ENCODE measurements around the gene WDFY2. TPM values are rescaled to one million over a fixed set of nuclear protein-coding genes. Genes with fewer than 3 reads are reported as not detected.

Gene WDFY2
- total RNA-seq, 1 donor from 2014 or later = 20.8 TPM

DNA sequence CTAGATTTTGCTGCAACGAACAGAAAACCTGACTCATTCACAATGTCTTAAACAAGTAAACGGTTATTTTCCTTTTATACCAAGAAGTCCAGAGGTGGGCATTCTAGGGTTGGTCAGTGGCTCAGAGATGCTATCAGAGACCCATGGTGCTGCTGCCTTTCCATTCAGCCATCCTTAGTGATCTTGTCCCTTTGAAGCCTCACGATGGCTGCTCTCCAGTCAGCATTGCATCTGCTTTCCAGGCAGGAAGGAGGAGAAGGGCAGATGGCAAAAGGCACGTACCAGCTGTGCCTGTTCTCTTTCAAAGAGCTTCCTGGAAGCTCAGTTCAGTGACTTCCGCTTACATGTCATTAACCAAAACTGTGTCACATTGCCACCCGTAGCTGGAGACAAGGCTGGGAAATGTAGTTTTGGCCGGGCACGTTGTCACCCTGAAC, 30.1 kb downstream of the WDFY2 start:
- Mint-ChIP-seq H3K36me3 (ENCODE audit: low read depth) (peaks cover 4% of the 10 kb centered on the region), H3K27ac (peak overlapping the region; percentile 97), H3K4me3 (peak overlapping the region; percentile 90), H3K4me1 (peaks cover 58% of the 10 kb centered on the region), H3K9me3 (no peaks in the 10 kb centered on the region), H3K27me3 (no peaks in the 10 kb centered on the region)
- CTCF ChIA-PET = interaction anchor here (0.6 to 1.3 kb wide), 4 partner anchors 10 to 184 kb away, joined by 3 to 5 read pairs (median 4); no protein-coding TSS in a partner anchor
- TF ChIP-seq, protein P1, sequence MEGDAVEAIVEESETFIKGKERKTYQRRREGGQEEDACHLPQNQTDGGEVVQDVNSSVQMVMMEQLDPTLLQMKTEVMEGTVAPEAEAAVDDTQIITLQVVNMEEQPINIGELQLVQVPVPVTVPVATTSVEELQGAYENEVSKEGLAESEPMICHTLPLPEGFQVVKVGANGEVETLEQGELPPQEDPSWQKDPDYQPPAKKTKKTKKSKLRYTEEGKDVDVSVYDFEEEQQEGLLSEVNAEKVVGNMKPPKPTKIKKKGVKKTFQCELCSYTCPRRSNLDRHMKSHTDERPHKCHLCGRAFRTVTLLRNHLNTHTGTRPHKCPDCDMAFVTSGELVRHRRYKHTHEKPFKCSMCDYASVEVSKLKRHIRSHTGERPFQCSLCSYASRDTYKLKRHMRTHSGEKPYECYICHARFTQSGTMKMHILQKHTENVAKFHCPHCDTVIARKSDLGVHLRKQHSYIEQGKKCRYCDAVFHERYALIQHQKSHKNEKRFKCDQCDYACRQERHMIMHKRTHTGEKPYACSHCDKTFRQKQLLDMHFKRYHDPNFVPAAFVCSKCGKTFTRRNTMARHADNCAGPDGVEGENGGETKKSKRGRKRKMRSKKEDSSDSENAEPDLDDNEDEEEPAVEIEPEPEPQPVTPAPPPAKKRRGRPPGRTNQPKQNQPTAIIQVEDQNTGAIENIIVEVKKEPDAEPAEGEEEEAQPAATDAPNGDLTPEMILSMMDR (IDR thresholded peaks at IDR 0.05) = no peak
- intact Hi-C loops (cut with micrococcal nuclease) = loop anchor here (1.0 to 2.0 kb wide), 3 partner anchors 30 to 161 kb away; partner anchors contain the start of genes INTS6 and WDFY2
- ATAC-seq (ENCODE audit: low read depth) (peak; percentile 86), DNase-seq (no peak)
- POLR2A ChIA-PET = interaction anchor here (0.6 to 10.2 kb wide), 11 partner anchors 9 to 184 kb away, joined by 3 to 114 read pairs (median 4); partner anchors contain the start of genes INTS6 and WDFY2

DNA sequence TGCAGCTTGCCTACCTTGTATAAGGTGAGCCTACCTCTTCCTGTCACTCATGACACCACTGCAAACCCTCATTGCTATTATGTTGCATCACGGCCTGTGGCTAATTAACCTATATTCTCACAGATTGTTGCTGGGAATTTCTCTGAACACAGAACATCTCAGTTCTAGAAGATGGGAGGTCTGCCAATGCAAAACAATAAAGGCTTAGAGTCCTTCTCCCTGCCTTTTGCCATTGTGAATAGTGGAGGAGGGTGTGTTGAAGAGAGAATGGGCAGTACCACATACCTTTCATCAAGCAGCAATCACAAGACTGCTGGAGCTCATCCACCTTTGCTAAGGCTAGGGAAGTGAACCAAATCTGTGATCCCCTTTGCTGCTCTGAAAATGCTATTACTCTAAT, 34.4 kb downstream of the WDFY2 start:
- H3K4me1 Mint-ChIP-seq = peaks cover 29% of the 10 kb centered on the region
- CTCF ChIA-PET = no interaction called here
- DNase-seq = no peak
- no peaks in the 10 kb centered on the region for H3K27me3 Mint-ChIP-seq
- POLR2A ChIA-PET = interaction anchor here (1.8 kb wide), 1 partner anchor 166 kb away, joined by 7 read pairs; the partner anchor contains the start of gene INTS6
- no peaks in the 10 kb centered on the region for H3K9me3 Mint-ChIP-seq
- H3K4me3 Mint-ChIP-seq = no peak overlapping the region
- intact Hi-C loops (cut with micrococcal nuclease) = no loop called here
- peaks cover 7% of the 10 kb centered on the region for H3K36me3 Mint-ChIP-seq (ENCODE audit: low read depth)
- TF ChIP-seq, protein P1 (IDR thresholded peaks at IDR 0.05) = no peak
- no peak for ATAC-seq (ENCODE audit: low read depth)
- H3K27ac Mint-ChIP-seq = no peak overlapping the region

DNA sequence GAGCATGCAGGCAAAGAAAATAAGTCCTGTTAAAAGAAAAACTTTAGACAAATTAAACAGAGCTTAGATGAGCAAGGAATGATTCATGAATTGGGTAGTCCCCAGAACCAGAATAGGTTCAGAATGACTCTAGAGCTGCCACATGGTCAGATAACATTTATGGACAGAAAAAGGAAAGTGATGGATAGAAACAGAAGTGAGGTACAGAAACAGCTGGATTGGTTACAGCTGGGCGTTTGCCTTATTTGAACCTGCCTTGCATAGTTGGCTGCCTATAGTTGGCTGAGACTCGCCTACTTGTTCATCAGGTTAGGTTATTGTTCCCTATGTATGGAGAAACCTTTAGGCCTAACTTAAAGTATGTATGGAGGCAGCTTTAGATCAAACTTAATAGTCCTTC, 35.4 kb downstream of the WDFY2 start:
- TF ChIP-seq, protein P1 (IDR thresholded peaks at IDR 0.05) = no peak
- H3K9me3 Mint-ChIP-seq = no peaks in the 10 kb centered on the region
- POLR2A ChIA-PET = interaction anchor here (1.8 kb wide), 1 partner anchor 167 kb away, joined by 7 read pairs; the partner anchor contains the start of gene INTS6
- peaks cover 23% of the 10 kb centered on the region for H3K4me1 Mint-ChIP-seq
- CTCF ChIA-PET = no interaction called here
- no peak overlapping the region for H3K4me3 Mint-ChIP-seq
- H3K27me3 Mint-ChIP-seq = no peaks in the 10 kb centered on the region
- peaks cover 7% of the 10 kb centered on the region for H3K36me3 Mint-ChIP-seq (ENCODE audit: low read depth)
- intact Hi-C loops (cut with micrococcal nuclease) = loop anchor here (5.0 kb wide), 1 partner anchor 38 kb away; no protein-coding TSS in a partner anchor
- no peak overlapping the region for H3K27ac Mint-ChIP-seq
- DNase-seq (no peak), ATAC-seq (ENCODE audit: low read depth) (no peak)

DNA sequence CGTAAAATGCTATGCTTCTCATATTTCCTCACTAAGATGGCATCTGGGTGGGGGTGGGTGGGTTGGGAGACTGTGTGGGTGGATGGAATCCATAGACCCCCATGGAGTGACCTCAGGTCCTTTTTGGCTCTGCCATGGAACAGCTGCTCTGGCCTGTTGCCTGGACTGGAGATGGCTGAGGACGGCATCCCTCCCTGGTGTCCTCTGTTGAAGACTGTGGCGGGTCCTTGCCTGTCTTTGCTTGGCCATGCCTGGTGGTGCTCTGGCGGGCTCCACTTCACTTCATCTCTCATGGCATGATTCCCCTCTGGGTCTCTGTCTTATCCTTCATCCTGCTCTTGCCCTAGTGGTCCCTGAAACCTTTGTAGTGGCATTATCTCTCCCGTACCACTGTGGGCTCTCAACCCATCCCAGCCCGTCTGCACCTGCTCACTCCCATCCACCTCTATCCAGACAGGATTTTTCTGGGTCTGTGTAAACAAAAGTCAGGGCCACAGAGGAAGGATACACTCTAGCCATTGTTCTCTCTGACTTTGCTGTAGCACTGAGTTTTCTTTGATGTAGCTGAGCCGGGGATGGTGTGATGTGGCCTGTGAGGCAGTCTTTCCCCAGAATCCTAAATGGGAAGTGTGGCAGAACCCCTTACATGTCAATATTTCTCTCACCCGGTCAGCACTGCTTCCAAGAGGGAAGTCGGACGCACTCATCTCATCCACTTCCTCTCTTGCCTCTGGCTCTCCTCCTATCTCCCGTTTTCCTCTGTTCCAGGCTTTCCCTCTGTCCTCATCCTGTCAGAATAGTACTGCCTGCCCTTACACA, 36.1 kb downstream of the WDFY2 start:
- POLR2A ChIA-PET = interaction anchor here (1.8 kb wide), 1 partner anchor 168 kb away, joined by 7 read pairs; the partner anchor contains the start of gene INTS6
- Mint-ChIP-seq H3K4me1 (peaks cover 26% of the 10 kb centered on the region), H3K9me3 (no peaks in the 10 kb centered on the region), H3K36me3 (ENCODE audit: low read depth) (peaks cover 9% of the 10 kb centered on the region), H3K4me3 (no peak overlapping the region), H3K27me3 (no peaks in the 10 kb centered on the region), H3K27ac (no peak overlapping the region)
- DNase-seq (no peak), ATAC-seq (ENCODE audit: low read depth) (no peak)
- intact Hi-C loops (cut with micrococcal nuclease) = loop anchor here (5.0 kb wide), 1 partner anchor 37 kb away; no protein-coding TSS in a partner anchor
- TF ChIP-seq, protein P1 (IDR thresholded peaks at IDR 0.05) = no peak
- CTCF ChIA-PET = no interaction called here

DNA sequence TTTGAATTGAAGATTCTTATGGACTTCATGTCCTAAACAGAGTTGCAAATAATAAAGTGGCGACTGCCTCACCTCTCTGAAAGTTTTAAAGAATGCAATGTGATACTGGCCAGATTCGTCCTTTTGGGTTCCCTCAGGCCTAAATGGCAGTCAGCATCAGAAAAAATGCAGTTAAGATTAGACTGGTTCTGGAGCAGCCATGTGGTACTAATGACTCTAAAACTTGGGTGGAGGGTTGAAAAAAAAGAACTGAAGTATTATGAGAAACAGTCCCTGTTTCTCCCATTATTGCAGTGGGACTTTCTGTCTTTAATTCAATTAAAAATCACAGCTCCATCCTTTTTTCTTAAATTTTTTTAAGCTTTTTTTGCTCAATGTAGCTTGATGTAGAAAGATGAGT, 37.3 kb downstream of the WDFY2 start:
- Mint-ChIP-seq H3K9me3 (no peaks in the 10 kb centered on the region), H3K27ac (no peak overlapping the region), H3K4me1 (peaks cover 29% of the 10 kb centered on the region), H3K27me3 (no peaks in the 10 kb centered on the region), H3K4me3 (no peak overlapping the region), H3K36me3 (ENCODE audit: low read depth) (peaks cover 12% of the 10 kb centered on the region)
- ATAC-seq (ENCODE audit: low read depth) = no peak
- intact Hi-C loops (cut with micrococcal nuclease) = loop anchor here (5.0 kb wide), 1 partner anchor 36 kb away; no protein-coding TSS in a partner anchor
- CTCF ChIA-PET = no interaction called here
- no peak for DNase-seq
- TF ChIP-seq, protein P1 (IDR thresholded peaks at IDR 0.05) = no peak
- POLR2A ChIA-PET = no interaction called here

Data from activated B cell treated with CpG ODN at 0.5 μM for 24 hours (primary cell).